Epidermal melanocyte (primary cell): ENCODE data around the gene RAB40C.

ENCODE experiments used
- DNase-seq: peaks from one replicate; pipeline ENCODE4 v3.0.0; 2011; ENCODE audit warnings: low spot score; ENCODE audit not compliant: insufficient read length

The RAB40C gene

DNA sequence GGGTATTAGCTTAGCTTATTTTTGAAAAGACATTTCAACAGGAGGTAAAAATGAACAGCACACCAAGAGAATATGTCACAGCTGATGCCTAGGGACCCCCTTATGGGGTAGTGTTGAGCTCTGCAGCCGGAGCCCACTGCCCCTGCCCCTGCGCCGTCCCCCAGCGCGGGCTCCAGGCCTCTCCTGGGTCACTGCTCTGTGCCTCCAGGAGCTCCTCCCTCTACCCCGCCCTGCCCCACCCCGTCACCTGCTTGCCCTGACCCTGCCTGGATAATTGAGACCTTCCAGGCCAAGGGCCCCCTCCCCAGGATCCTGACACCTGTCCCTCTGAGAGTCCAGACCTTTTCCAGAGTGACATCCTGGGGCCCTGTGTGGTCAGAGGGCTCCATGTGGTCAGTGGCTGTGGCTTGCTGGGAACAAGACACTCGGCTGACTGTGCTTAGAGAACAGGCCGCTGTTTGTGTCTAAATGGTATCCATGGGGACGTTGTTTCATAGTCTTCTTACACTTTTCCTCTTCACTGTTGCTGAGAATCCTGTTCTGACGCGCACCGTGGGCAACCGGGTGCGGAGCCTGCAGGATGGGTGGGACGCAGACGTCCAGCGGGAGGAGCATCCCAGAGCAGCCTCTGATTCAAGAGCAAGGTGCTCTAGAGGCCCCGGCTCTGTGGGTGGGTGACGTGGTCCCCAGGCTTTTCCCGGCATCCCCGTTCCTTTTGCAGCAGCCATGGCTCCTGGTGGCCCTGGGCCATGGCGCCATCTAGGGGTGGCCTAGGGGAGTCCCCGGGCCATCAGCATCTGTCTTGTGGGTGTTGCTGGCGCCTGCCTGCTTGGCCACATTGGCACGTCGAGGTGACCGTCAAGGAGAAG, 20.9 kb downstream of the RAB40C start:
- DNase-seq, result no peak

DNA sequence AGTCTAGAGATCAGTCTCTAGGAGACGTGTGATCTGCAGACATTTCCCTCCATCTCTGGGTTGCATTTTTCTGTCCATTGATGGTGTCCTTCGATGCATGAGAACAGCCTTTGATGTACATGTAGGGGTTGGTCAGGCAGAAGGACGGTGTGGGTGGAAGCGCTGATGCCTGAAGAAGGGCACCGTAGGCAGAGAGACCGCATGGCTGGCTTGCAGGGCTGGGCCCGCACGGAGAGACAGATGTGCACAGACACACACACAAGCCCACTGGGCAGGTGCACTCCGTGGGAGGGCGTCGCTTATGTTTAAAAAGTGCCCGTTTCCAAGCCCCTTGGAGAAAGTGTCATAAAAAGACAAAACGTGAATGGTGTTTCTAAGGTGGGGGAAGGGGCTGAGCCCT, 25.3 kb downstream of the RAB40C start:
- no peak for DNase-seq

DNA sequence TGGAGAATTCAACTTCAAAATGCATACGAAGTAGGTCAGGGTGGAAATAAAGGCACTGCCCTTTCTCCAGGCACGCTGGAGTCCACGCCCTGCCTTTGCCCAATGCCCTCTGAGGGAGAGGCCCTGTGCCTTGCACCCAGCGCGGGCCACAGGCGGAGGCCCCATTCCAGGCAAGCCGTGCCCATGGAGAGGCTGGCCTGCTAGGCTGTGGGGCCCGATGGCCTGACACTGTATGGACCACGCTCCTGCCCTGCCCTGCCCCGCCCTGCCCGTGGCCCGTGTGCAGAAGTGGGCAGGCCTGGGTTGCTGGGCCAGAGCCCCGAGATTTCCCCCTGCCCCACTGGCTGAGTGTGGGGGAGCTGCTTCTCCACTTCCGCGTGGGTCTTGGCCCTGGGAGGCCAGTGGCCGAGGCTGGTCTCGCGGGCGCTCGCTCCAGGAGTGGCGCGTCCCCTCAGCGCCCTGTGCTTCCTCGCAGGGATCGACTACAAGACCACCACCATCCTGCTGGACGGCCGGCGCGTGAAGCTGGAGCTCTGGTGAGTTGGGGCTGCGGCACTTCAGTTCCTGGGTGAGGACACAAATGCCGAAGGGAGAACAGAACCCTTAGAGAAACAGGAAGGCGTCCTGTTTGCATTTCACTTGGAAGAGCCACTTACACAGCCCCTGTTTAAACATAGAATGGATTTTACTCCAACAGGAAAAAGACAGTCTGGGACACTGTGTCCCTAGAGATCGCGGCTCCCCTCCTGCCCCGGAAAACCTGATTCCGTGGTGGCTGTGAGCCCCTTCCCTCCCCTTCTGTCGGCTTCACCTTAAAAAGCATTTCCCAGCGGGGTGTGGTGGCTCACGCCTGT, 27.1 kb downstream of the RAB40C start:
- no peak for DNase-seq

DNA sequence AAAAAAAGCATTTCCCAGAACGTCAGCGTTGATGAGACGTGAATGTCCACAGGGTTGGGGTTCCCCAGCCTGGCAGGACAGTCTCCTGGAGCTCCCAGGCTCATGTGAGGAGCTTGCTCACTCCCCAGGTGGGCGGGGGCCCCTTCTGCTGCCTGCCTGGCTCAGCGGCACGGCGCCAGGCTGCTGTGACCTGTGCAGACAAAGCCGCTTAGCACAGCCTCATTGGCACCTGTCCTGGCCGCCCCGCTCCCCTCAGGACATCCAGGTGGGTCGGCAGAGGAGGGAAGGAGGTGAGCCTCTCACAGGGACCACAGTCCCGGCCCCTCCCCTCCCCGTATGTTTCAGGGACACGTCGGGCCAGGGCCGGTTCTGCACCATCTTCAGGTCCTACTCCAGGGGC, 28.0 kb downstream of the RAB40C start:
- DNase-seq, result no peak

DNA sequence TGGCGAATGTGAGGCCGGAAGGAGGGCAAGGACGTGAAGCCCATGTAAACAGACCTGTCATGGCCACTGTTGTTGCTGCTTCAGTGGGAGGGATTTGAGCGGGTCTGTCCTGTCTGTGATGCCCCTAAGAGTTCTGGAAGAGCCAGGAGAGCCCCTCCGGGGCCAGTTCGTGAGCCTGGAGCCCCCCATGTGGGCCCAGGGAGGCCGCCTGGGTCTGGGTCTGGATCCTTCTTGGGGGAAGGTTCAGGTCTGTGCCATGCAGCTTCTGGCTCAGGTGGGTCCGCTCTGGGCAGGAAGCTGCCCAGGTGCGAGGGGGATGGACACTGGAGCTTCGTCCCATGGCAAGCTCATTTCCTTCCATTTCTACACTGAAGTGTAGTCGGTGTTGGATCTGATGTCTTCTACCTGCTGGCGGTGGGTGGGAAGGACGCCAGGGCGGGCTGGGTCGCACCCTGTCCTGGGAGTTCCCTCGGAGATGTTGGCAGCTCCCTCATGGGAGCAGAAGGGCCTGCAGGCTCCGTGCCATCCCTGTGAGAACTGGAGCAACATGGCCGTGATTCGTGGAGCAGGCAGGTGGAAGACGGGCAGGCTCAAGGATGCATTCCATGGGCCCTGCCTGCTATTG, 29.7 kb downstream of the RAB40C start:
- DNase-seq, result no peak

DNA sequence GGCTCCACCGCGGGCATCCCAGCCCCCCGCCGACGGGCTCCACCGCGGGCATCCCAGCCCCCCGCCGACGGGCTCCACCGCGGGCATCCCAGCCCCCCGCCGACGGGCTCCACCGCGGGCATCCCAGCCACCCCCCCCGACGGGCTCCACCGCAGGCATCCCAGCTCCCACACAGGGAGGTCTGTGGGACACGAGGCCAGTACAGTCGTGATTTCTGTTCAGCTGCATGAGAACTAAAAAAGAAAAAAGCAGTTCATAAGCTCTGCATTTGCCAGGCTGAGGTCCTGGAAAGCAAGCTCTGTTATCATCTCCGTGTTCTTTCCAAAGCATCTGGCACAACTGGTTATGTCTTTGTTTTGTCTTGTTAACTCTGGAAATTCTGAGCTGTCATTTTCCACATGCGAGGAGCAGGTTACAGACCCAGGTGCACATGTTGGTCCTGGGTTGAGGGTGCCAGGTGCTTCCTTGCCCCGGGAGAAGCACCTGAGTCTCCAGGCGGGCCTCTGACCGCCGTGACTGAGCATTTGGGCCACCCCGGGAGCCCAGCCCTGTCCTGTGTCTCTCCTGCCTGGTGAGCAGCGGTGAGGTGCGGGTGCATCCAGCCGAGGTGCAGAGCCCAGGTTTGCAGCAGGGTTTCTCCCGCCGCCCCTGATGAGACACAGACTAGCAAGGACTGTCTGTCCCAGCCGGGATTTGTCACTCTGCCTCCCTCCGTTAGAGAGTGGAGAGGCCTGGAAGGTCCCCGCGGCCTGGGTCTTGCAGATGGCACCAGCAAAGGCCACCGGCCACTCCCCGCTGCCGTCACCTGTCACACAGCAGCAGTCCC, 31.0 kb downstream of the RAB40C start:
- DNase-seq, result no peak

DNA sequence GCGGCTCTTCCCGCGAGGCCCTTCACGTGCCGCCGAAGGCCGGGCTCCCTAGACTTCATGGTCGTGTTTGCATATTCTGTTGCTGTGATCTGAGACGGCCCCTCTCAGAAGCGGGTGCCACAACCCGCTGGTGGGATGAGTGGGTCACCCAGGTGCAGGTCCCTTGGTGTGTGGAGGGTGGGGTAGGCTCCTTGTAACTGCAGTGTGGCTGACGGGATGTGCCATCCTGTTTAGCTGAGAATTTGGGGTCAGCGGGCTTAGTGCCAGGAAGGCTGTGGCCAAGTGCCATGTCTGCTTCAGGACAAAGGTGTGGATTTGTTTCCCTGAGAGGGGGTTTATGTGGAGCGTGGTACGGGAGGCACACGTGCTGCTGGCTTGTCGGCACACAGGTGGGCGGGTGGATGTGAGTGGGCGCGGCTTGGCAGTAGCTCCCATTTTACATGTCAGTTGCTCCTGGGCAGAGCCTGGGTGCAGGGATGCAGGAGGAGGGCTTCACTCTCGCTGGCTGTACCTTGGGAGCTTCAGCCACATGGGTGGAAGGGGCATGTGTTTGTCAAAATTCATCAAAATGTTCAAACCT, 31.8 kb downstream of the RAB40C start:
- no peak for DNase-seq

DNA sequence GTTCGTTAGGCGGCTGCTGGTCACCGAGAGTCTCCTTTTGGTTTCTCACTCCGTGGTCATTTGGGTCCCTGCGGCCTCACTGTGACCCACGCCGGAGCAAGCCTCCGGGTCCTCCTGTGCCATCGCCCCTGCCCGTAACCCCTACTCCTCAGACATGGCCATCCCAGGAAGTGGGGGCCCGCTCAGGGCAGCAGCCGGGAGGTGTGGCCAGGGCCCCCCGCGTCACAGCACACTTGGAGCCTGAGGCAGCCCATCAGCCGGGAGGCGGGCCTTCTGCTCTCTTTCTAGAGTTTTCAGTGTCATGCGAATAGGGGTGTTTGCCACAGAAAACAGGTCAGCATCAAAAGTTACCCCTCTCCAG, 33.0 kb downstream of the RAB40C start:
- DNase-seq, result no peak

DNA sequence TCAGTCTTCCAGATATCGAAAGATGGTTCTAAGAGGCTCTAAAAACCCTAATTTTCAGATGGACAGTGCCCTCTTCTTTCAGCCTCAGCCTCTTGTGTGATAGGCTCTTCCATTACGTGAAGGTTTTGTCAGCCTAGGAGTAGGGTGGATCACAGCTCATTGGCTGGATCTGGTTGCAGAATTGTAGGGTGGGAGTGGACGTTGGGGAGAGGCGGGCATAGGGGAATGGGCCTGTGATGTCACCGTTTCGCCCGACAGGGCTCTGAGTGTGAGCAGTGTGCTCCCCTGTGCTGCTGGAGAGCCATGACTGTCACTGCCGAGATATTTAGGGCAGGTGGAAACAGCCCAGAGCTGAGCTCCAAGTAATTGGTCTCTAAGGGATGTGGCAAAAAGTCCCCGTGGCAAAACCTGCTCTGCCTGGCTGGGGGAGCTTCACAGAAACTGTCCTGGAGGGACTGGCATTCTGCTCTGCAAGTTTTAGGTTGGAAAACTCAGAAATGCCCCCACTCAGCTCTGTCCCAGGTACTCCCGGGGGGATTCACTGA, 34.7 kb downstream of the RAB40C start:
- no peak for DNase-seq

DNA sequence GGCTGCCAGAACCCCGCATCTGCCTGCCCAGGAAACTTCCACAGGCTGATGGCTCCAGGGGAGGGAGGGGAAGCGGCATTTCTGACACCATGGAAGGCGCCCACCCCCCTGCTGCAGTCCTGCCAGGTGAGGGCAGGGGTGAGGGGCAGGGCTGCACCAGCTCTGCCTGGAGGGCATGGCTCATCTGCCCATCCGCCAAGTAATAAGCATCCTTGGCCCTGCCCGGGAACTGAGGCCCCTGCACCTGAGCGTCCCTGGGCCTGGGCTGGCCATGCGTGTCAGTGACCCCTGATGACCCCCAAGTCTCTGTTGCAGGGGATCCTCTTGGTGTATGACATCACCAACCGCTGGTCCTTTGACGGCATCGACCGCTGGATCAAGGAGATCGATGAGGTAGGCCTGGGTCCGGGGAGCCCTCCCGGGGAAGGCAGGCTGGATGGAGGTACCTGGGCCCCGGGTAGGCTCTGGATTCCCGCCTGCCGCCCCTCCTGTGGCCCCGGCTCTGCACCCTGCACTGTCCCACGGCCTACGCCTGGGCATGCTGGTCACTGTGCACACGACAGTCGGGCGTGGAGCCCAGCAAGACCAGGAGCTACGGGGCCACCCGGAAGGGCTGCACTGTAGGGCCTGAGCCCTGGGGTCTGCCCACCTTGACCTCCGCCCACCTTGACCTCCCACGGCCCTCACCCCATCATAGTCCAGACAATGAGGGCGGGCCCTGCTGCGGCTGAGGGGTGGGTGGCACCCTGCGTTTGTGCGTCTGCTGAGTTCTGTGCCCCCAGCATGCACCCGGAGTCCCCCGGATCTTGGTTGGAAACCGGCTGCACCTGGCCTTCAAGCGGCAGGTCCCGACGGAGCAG, 35.5 kb downstream of the RAB40C start:
- no peak for DNase-seq

DNA sequence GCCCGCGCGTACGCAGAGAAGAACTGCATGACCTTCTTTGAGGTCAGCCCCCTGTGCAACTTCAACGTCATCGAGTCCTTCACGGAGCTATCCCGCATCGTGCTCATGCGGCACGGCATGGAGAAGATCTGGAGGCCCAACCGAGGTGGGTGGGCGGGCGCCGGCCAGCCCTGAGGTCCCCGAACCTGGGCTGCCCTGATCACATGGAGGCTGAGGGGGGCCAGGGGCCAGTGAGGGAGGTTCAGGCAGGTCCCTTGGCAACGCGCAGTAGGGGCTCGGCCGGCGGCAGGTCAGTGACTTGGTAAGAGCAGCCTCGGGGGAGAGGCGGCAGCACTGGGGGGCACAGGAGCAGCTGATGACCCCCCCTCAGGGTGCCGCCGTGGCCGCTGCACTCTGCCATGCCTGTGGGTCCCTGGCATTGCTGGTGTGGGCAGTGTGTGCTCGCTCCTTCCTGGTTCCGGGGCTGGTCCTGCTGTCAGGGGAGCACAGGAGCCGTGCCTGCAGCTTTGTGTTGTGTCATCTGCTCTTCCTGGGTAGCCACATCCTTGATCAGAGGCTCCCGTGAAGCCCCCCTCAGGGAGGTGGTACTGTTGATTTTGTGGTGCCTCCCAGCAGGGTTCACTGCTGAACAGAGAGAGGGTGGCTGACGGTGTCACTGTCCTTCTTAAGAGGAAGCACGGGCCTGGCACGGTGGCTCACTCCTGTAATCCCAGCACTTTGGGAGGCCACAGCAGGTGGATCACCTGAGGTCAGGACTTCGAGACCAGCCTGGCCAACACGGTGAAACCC, 36.3 kb downstream of the RAB40C start:
- no peak for DNase-seq

DNA sequence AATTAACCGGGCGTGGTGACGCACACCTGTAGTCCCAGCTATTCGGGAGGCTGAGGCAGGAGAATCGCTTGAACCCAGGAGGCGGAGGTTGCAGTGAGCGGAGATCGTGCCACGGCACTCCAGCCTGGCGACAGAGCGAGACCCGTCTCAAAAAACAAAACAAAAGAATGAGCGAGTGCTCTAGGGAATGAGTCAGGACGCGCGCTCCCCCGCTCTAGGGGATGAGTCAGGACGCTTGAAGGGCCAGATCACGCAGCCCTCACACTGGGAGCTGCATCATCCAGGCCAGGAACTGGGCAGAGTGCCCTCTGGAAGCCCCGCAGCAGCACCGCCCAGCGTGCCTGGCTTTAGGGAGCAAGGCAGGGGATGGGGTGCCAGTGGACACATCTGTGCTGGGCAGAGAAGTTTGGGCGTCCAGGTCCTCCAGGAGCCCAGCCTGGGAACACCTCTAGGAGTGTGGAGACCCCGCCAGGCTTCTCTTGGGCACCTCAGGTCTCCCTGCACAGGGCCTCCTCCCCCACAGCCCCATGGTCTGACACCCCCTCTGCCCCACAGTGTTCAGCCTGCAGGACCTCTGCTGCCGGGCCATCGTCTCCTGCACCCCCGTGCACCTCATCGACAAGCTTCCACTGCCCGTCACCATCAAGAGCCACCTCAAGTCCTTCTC, 37.1 kb downstream of the RAB40C start:
- DNase-seq, result no peak

DNA sequence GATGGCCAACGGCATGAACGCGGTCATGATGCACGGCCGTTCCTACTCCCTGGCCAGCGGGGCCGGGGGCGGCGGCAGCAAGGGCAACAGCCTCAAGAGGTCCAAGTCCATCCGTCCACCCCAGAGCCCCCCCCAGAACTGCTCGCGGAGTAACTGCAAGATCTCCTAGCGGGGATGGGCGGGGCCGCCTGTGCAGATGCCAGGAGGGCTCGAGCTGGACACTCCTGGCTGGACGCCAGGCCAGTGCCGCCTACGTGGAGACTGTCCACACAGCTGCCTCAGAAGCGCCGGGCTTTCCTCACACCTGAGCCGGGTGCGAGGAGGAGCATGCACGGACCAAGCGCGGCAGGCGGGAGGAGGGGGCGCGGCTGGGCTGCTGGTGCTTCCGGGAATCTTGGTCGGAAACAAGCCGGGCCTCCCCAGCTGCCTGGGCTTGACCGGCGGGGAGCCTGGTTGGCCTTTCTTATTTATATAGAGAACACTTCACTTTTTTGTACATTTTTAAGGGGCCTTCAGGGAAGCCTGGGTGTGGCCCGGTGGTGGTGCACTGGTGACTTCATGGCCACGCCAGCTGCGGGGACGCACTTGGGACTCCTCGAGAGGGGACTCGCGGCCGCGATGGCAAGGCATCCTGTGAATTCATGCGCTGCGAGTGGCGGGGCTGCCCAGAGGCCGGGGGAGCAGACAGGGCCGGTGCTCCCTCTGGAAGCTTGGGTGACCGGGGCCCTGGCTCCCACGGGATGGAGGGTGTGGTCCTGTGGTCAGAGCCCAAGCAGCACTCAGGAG, 37.8 kb downstream of the RAB40C start:
- no peak for DNase-seq

DNA sequence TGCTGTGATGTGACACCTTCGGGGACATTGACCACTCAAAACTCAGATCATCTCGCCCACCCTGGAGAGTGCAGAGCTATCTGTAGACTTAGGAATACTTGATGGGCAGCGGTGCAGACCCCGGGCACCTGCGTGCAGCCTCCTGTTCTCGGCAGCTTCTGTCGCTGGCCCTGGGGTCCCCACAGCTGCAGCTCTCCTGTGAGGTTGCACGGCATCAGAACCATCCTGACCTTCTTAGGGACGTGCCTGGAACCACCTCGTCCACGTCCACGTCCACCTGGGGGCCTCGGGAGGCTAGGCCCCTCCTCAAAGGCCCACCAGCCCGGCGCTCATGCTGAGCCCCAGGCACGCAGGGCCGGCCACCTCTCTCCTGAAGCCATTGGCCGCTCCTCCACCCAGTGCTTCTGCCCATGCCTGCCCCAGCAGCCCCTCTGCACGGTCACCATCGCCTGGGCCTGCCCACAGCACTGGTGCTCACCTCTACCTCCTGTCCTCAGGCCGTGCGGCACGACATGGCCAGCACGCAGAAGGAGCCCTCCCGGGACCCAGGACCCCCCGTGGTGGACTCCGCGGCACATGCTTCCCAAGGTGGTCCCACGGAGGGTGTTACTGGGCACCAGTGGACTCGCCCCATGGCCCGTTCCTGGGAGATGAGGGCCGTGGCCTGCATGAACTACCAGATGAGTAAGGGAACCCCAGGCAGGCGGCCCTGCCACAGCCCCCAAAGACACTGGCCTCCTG, 38.6 kb downstream of the RAB40C start:
- DNase-seq, result no peak

DNA sequence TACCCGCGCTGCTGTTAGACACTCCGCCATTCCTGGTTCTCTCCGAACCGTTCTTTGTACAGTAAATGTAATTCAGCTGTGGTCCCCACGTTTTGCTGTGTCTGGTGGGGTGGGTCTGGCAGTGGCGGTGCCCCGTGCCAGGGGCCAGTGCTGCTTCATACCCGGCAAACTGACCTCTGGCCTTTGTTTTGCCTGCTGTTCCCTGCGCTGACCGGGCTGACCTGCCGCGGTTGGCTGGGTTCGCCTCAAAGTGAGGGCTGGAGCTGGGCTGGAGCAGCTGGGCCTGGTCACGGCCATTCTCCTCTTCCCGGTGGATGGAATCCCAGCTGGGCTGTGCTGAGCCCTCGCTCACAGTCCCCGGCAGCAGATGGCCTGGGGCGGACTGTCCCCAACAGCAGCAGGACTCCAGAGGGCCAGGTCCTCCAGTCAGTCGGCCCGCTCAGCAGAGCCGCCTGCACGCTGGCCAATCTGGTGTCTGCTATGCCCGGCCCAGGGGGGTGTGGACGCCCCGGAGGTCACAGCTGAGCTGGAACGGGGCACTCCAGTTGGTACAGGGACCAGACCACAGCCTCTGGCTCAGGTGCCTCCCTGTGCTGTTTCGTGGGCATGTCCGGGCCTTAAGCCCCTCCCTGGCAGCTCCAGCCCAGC, 39.4 kb downstream of the RAB40C start:
- no peak for DNase-seq

DNA sequence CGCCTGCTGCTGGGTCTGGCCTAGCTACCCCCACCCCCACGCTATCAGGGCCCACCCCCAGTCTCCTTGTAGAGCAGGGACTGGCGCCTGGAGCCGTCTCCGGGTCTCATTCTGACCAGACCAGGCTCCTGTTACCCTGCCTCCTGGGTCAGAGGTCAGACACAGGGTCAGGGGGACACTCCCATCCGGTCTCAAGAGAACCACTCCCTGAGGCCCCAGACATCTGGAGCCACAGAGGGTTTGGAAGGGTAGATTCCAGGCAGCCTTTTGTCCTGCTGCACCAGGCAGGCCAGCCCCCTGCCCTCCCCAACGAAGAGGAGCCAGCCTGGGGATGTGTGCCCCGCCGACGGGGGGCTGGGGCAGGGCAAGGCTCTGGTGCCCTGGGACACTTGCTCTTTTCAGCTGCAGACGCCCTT, 40.0 kb downstream of the RAB40C start:
- DNase-seq, result no peak
